ENCODE data around the gene ADAMTS1. TPM values are rescaled to one million over a fixed set of nuclear protein-coding genes. Genes with fewer than 3 reads are reported as not detected.
"Not testable (repeated sequence)": the region's sequence is repeated elsewhere in the genome, so short reads cannot be mapped to it uniquely, and the experiment has no call there.

ADAMTS1 gene
- total RNA-seq, 2 donors from 2014 or later, result 310 to 357 TPM

DNA sequence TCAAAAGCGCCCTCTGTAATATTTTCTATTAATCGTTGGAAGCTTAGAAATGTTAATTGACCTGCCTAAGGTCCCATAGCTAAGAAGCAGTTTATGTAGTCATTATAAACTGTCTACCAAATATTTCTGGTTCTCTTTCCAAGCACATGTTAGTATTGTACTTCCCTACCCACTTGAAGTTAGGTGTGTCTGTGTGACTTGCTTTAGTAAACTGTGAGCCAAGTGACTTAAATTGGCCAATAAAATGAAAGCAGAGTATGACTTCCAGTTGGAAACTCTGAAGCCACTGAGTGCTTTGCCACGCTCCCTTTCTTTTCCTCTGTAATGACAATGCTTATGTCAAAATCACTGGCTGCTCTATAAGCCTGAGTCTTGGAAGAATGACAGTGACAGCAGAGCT lies 20.6 kb upstream of the ADAMTS1 start:
- TF ChIP-seq, protein P1, sequence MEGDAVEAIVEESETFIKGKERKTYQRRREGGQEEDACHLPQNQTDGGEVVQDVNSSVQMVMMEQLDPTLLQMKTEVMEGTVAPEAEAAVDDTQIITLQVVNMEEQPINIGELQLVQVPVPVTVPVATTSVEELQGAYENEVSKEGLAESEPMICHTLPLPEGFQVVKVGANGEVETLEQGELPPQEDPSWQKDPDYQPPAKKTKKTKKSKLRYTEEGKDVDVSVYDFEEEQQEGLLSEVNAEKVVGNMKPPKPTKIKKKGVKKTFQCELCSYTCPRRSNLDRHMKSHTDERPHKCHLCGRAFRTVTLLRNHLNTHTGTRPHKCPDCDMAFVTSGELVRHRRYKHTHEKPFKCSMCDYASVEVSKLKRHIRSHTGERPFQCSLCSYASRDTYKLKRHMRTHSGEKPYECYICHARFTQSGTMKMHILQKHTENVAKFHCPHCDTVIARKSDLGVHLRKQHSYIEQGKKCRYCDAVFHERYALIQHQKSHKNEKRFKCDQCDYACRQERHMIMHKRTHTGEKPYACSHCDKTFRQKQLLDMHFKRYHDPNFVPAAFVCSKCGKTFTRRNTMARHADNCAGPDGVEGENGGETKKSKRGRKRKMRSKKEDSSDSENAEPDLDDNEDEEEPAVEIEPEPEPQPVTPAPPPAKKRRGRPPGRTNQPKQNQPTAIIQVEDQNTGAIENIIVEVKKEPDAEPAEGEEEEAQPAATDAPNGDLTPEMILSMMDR (IDR thresholded peaks at IDR 0.05), result no peak
- no peak overlapping the region for H3K4me3 ChIP-seq
- no peaks in the 10 kb centered on the region for H3K27me3 ChIP-seq (replicated peaks; ENCODE audit: insufficient read depth)
- no peak for ATAC-seq (ENCODE audit: insufficient number of reproducible peaks, low FRiP score, low read depth)
- no peaks in the 10 kb centered on the region for H3K36me3 ChIP-seq
- no peak for DNase-seq (ENCODE audit: low spot score)
- no peaks in the 10 kb centered on the region for H3K9me3 ChIP-seq
- no peak overlapping the region for H3K27ac ChIP-seq
- H3K4me1 ChIP-seq (ENCODE audit: control insufficient read depth in 1 of 2, low read depth in 2 of 2), result no peaks in the 10 kb centered on the region

DNA sequence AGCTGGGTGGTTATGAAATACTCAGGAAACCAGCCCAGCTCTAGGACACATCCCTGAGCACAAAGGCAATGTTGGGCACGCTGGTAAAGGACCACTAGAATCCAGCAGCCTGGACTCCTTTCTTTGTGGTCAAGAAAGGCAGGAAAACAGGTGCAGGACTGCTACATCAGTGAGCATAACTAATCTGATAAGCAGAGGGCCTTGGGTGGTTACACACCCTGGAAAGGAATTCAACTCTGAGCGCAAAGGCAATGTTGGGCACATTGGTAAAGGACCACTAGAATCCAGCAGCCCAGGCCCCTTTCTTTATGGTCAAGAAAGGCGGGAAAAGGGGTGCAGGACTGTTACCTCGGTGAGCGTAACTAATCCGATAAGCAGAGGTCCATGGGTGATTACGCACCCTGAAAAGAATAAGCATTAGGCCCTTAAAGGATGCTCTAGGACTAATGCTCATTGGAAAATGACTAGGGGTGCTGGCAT lies 11.7 kb upstream of the ADAMTS1 start:
- not testable (repeated sequence) for H3K9me3 ChIP-seq; H3K27me3 ChIP-seq (replicated peaks; ENCODE audit: insufficient read depth); H3K4me3 ChIP-seq; H3K27ac ChIP-seq; H3K36me3 ChIP-seq; DNase-seq (ENCODE audit: low spot score); H3K4me1 ChIP-seq (ENCODE audit: control insufficient read depth in 1 of 2, low read depth in 2 of 2); ATAC-seq (ENCODE audit: insufficient number of reproducible peaks, low FRiP score, low read depth)

DNA sequence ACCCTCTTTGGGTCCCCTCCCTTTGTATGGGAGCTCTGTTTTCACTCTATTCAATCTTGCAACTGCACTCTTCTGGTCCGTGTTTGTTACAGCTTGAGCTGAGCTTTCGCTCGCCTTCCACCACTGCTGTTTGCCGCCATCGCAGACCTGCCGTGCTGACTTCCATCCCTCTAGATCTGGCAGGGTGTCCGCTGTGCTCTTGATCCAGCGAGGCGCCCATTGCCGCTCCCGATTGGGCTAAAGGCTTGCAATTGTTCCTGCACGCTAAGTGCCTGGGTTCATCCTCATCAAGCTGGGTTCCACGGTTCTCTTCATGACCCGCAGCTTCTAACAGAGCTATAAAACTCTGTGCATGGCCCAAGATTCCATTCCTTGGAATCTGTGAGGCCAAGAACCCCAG lies 9.5 kb upstream of the ADAMTS1 start:
- H3K36me3 ChIP-seq; H3K27me3 ChIP-seq (replicated peaks; ENCODE audit: insufficient read depth); H3K4me1 ChIP-seq (ENCODE audit: control insufficient read depth in 1 of 2, low read depth in 2 of 2); H3K27ac ChIP-seq; H3K4me3 ChIP-seq; ATAC-seq (ENCODE audit: insufficient number of reproducible peaks, low FRiP score, low read depth); H3K9me3 ChIP-seq; DNase-seq (ENCODE audit: low spot score): not testable (repeated sequence)

DNA sequence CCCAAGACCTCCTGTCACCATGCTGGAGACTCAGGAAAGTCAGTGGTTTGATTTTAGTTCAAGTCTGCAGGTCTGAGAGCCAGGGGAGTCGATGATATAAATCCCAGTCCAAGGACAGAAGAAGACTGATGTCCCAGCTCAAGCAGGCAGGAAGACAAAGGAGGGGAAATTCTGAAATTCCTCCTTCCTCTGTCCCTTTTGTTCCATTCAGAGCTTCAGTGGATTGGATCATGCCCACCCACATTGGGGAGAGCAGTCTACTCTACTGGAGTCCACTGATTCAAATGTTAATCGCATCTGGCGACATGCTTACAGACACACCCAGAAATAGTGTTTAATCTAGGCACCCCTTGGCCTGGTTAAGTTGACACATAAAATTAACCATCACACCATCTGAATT lies 7.2 kb upstream of the ADAMTS1 start:
- Histone ChIP-seq H3K27ac (no peak overlapping the region), H3K27me3 (replicated peaks; ENCODE audit: insufficient read depth) (no peaks in the 10 kb centered on the region), H3K36me3 (no peaks in the 10 kb centered on the region), H3K4me1 (ENCODE audit: control insufficient read depth in 1 of 2, low read depth in 2 of 2) (no peaks in the 10 kb centered on the region), H3K9me3 (no peaks in the 10 kb centered on the region), H3K4me3 (no peak overlapping the region)
- DNase-seq (ENCODE audit: low spot score), result no peak
- TF ChIP-seq, protein P1 (IDR thresholded peaks at IDR 0.05), result no peak
- no peak for ATAC-seq (ENCODE audit: insufficient number of reproducible peaks, low FRiP score, low read depth)

DNA sequence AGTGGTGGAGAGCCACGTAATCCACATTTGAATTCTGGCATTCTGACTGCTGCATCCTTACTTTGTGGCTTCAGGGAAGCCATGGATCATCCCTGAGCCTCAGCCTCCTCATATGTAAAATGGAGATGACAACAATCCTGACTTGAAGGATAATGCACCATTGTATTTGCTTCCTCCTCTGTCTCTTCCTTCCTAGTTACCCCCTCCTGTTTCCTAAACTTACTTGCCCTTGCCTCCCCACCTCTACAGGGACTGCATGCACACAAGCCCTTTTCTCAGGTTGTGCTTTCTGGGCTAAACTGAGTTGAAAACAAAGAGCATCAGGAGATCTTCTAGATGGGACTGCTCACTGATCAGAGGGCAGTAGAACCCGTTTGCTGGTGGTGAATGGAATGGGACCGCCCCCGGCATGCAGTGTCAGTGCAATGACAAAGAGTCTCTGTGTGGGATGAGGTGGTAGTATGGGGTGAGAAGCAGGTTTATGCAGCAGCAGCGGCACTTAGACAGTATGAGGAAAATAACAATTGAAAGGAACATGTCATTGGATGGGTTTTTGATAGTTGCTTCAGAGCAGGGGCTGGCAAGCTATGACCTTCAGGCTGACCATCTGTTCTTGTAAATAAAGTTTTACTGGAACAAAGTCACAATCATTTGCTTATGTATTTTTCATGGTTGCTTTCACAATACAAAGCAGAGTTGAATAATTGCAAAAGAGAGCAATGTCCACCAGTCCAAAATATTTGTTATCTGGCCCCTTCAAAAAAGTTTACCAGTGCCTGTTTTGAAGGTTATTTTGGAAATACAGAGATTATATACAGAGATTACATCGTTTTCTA lies 6.1 kb upstream of the ADAMTS1 start:
- Histone ChIP-seq H3K27me3 (replicated peaks; ENCODE audit: insufficient read depth) (no peaks in the 10 kb centered on the region), H3K9me3 (no peaks in the 10 kb centered on the region), H3K4me3 (no peak overlapping the region), H3K4me1 (ENCODE audit: control insufficient read depth in 1 of 2, low read depth in 2 of 2) (no peaks in the 10 kb centered on the region), H3K27ac (no peak overlapping the region), H3K36me3 (no peaks in the 10 kb centered on the region)
- DNase-seq (ENCODE audit: low spot score), result no peak
- TF ChIP-seq, protein P1 (IDR thresholded peaks at IDR 0.05), result no peak
- no peak for ATAC-seq (ENCODE audit: insufficient number of reproducible peaks, low FRiP score, low read depth)

DNA sequence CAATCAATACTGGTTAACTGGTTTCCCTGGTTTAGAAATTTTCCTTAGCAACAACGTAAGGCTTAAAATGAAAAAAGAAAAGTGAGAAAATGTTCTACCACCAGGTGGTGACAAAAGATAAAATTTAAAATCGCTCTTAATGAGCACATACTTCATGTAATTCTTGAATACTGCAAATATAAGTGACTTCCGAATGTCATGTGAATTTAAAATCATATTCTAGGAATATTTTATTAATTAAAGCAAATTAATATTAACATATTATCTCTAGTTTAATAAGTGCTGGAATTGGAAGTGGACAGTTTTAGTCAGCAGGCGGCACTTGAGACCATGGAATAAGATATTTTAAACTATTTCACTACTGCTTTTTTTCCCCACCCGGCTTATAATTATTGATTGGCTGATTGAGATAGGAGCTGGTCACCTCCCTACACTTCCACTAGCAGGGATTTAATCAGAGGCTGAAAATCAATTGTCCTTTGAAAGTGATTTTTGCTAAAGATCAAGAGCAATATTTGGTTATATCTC lies 5.0 kb upstream of the ADAMTS1 start:
- H3K4me1 ChIP-seq (ENCODE audit: control insufficient read depth in 1 of 2, low read depth in 2 of 2), result no peaks in the 10 kb centered on the region
- no peaks in the 10 kb centered on the region for H3K27me3 ChIP-seq (replicated peaks; ENCODE audit: insufficient read depth)
- ATAC-seq (ENCODE audit: insufficient number of reproducible peaks, low FRiP score, low read depth) (no peak), DNase-seq (ENCODE audit: low spot score) (no peak)
- H3K4me3 ChIP-seq, result no peak overlapping the region
- H3K9me3 ChIP-seq, result no peaks in the 10 kb centered on the region
- H3K27ac ChIP-seq, result no peak overlapping the region
- TF ChIP-seq, protein P1 (IDR thresholded peaks at IDR 0.05), result peak; percentile 64
- H3K36me3 ChIP-seq, result no peaks in the 10 kb centered on the region
